ENCODE data around the gene TRPV5.

The TRPV5 gene

DNA sequence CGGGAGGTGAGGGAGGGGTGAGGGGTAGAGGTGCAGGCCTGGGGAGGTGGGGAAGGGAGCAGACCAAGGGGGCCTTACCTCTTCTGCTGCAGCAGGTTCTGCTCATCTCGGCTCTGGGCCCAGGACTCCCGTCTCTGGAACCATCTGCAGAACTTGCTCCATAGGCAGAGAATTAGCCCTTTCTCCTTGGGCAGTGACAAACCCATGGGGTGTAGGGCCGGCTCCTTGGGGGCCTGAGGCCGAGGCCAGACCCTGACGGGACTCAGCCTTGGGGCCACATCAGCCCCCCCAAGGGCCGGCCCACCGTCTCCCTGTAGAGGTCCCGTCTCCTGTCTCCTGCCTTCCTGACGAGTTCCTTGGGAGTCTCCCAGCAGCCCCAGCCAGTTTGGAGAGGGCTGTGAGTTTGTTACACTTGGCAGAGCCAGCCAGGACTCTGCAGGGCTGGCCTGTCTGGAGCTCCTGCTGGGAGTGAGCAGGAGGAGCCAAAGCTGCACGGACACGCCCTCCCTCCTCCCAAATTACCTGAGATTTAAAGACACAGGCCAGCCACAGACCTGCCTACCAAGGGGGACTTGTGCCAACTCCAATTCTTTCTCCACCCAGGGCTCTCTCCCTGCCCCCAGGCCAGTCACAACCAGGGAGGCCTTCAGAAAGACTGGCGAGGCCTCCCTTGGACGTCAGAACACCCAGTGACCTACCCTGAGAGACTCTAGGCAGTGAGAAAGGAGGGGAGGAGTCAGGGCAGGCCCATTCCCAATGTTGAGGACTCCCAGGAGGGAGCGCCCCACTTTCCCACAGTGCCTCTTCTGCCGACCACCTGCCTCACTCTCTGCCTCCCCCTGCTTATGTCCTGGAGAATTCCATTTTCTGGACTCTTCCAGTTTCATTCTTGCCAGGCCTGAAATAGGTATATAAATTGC, 48.0 kb downstream of the TRPV5 start, which contains the start of gene TRPV6:
Gene TRPV6 (minus strand): TSS at position 435 of the 920 bp plus-strand sequence.
- DNase-seq (ENCODE audit: low spot score) = peak; percentile 50

DNA sequence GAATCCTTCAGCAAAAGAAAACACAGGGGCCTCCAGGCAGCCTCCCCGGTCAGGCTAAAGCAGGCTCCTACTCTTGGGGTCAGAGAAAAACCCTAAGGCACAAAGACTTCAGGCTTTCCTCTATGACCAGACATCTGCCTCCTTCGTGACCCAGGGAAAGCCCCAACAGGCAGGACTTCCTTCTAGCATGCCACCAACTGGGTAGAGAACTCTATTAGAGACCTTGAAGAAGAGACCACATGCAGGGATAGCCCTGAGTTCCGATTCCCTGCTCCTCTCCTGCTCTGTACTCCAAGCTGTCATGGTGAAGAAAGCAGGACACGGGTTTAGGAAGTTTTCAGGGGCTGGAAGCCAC, 49.3 kb downstream of the TRPV5 start:
- no peak for DNase-seq (ENCODE audit: low spot score)

DNA sequence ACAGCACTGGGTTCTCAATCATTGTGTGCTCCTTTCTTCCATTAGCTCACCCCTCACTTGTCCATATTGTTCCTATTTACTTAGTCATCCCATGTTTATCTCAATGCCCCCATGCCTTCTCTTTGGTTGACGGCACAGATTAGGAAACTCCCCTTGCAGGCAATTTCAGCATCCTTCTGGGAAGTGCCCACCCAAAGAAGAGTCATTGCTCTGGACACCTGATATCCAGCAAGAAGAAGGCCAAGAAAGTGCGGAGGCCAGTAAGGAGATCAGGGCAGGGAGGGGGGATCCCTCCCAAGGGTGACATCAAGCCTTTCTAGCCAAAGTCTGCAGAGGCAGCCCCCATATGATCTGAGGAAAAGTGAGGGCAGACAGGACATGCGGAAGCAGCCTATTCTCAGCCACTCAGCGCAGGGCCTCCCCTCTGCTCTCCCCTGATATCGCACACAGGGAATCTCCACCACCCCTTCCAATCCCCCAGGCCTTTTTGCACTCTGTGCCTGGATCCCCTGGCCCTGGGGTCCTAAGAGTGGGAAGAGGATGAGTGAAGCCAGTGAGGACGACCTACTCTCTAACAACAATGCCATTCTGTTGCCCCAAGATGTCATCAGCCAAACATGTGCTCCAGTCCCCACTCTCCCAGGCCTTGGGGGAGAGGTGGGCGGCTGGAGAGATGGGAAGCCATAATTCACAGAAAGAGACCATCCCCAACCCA, 49.8 kb downstream of the TRPV5 start:
- DNase-seq (ENCODE audit: low spot score) = no peak

DNA sequence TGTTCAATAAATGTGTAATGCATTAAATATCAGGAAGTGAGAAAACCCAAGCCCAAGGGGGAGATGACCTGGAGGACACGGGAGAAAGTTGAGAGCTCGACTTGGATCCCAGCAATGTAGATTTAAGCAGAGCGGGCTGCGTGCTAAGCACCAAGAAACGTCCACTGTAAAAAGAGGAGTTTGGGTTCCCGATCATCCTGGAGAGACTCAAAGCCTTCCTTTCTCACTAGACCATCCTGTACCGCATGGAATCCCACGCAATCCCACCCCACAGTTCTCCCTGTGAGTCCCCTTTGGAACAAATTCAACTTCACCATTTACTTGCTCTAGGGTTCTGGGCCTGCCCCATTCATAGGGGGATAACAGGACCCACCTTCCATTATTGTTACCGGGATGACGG, 50.4 kb downstream of the TRPV5 start:
- DNase-seq (ENCODE audit: low spot score) = no peak

DNA sequence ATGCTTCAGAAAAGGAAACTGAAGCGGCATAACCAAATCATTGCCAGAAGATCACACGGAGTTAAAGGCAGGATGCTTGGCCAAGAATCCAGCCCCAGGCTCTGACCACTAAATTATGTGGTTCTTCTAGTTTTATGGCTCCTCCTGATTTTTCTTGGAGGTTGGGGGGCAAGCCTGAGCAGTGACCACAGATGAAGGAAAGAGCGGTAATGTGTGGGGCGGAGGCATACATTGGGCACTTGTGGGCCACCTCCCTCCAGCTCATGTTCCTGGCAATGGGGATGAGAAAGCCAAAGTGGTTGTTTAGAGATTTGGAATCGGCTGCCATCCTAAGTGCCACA, 51.2 kb downstream of the TRPV5 start:
- DNase-seq (ENCODE audit: low spot score) = no peak

DNA sequence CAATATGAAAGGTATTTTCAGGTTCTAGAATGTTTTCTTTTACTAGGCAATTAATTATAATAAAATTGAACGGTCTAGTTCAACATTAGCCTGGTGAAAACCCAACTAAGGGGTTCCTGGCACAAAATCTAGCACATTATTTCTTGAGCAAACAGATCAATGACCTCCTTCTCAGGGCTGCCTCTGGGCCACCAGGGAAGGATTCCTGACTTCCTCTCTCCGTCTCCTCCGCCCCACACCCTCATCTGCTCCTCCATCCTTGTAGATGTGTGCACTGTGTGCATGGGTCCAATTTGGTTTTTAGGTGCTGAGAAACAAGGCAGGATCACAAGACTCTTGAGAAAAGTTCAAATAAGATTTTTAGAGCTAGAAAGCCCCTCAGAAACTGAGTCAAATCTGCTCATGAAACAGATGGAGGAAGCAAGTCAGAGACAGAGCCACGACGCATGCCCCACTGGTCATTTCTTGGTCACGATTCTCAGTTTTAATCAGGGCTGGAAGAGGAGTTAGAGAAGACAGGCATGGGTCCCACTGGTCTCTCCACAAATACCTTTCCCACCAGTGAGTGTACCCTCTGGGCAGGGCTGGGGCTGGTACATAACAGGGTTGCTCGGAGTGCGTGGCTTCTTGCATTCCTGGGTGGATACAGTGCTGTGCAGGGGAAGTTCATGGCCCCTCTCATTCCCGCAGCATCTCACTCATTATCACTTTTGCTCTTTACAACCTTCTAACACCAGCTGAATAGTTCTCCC, 51.8 kb downstream of the TRPV5 start:
- DNase-seq (ENCODE audit: low spot score) = no peak

DNA sequence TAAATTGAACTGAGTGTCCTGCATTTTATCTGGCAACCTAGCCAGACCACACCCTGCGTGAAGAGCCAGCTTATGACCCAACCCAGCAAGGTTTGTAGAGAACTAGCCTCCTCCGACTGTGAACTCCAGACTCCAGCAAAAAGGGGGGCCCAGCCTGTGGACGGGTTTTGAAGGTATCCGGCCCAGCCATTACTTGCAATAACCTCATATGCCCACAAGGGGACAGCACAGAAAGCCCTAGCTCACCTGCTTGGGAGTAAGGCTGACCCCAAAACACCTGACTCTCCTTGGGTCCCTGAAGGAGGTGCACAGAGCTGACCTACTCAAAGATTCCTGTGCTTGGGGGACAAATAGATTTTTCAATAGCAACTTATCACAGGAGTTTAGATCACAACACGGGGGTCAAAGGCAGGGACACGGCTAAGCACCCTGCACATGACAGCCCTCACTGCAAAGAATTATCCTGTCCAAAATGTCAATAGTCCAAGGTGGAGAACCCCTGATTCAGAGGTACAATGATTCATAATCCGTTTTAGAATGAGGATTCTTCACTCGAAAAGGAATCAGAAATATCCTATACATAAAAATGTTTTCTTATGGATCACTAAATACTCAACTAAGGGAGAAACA, 52.6 kb downstream of the TRPV5 start:
- DNase-seq (ENCODE audit: low spot score) = no peak

DNA sequence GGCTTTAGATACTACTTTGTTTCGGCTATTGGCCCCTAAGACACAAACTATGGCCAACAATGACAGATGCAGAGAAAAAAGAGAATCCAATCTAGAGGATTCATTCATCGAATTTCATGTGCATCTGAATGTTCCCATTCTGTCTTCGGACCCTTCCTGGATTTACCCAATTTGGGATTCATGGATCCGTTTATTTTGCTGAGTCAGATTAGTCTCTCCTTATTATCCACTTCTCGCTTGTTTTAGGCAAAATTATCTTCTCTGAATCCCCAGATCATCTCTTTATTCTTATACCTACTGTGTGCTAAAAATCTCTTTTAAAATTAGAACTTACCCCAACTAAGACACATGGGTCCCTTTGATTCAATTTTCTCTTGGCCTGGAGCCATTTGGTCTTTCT, 54.5 kb downstream of the TRPV5 start:
- no peak for DNase-seq (ENCODE audit: low spot score)

DNA sequence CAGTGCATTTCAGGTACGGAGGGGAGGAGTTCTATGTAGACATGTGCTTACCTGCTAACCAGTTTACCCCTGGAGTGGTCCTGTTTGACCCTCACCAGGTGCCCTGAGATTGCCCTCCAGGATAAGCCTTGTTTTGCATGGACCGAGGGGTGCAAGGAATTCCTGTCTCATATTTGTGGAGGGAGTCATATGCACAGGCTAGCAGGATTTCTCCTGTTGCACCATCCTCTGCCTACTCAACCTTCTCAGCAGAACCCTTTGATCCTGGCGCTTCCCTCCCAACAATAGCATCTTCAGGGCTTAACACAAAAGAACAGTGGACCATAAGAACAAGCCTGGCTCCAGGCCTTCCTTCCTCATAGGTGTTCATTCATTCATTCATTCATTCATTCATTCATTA, 55.2 kb downstream of the TRPV5 start:
- no peak for DNase-seq (ENCODE audit: low spot score)

DNA sequence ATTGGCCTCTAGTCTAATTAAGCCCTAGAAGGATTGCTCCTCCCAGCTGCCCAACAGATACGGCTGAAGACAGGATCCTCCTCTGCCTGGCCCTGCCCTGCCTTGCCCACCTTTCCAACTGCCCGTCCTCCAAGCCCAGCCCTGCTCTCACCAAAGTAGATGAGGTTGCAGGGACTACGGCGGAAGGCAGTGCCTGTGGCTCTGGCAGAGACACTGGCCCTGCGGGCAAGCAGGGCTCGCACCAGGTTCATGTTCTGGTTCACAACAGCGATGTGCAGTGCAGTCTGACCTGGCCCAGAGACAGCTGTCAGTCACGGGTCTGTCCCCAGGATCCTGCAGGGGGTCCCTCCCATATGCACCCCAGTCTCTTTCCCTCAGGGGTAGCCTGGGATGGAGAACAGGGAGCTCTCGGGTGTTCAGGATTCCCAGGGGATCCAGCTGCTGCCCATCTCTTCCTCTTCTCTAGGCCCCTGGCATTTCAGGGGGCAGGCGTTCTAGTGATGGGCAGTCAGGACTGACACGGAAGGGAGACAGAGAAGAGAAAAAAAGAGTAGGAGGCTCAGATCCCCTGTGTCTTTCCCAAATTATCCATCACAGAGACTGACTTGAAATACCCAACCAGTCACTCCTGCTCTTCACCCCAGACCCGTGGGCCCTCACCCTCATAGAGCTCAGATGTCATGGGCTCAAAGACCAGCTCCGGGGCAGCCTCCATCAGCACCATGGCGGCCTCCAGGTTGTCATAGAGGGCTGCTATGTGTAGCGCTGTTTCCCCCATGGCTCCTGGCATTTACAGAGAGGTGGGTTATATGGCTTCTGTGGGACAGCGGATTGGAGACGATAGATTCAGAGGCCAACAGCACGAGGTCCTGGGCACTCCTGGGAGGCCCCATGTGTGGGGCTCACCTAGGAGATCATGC, 56.3 kb downstream of the TRPV5 start:
- no peak for DNase-seq (ENCODE audit: low spot score)

DNA sequence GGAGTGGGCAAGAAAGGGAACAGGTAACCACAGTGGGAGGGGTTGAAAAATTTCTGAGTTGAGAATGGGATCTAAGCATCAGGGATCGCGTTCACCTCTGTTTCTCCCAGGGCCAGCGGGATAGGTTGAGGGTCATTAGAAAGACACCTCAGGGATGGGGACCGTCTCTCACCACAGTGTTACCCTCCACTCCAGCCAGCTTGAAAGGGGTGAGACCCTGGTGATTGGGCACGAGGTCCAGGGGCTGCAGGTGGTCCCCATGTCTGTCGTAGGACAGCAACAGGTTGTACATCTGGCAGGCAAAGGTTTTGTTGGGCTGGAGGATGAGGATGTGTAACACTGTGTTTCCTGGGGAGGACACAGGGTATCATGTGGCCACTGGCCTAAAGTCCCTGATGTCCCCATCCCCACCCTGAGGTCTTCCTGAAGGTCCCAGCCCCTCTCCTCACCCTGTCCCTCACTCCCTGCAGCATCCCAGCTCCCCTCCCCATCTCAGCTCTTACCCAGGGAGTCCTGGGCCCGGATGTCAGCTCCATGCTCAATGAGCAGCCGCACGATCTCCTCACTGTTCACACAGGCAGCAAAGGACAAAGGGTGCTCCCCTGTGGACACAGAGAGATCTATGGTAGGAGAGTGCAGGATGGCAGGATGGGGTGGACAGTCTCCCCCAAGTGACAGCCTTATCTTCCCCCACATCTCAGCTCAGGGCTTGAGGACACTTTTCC, 57.1 kb downstream of the TRPV5 start:
- DNase-seq (ENCODE audit: low spot score) = no peak

DNA sequence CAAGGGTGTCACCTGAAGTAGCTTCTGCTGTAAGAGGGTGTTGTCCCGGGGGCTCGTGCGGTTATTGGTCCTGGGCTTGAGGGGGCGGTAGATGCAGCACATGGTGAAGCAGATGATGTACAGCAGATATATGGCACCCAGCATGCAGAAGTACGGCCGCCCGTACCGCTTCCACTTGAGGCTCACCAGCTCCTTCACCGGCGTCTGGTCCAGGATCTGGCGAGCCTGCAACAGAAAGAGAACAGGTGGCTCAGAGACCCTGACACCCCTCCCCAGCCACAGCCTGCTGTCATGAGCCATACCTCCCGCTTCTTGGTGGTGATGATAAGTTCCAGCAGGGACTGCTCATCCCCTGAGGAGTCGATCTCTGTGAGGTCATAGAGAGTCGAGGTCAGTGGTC, 58.1 kb downstream of the TRPV5 start:
- no peak for DNase-seq (ENCODE audit: low spot score)

DNA sequence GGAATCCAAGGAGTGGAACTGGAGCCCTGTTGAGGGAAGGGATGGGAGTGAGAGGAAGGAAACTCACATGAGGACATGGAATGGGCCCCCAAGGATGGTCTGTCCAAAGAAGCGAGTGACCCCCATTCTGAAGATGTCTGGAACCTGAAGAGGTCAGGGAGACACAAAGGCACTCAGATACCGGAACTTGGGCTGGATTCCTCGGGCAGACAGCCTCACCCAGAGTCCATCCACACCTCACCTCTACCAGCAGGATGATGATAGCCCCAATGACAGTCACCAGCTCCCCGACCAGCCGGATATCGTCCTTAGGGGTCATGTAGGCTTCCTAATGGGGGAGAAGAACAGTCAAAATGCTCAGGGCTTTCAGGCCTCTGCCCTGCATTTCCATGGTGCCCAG, 58.7 kb downstream of the TRPV5 start:
- DNase-seq (ENCODE audit: low spot score) = no peak

DNA sequence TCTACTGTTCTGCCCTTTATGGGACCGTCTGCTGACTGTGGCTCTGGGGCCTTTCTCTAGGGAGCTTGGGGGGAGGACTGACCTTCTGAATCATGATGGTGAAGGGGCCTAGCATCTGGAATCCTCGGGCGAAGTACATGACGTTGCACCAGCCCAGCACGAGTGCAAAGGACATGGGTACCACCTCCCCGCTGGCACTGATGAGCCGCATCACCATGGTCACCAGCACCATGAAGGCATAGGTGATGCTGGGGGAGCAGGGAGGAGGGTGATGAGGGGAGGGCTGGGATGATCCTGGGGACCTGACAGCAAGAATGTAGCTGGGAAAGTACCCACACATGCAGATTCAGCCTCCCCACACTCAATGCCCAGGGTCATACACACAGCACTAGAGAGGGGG, 59.1 kb downstream of the TRPV5 start:
- DNase-seq (ENCODE audit: low spot score) = no peak

DNA sequence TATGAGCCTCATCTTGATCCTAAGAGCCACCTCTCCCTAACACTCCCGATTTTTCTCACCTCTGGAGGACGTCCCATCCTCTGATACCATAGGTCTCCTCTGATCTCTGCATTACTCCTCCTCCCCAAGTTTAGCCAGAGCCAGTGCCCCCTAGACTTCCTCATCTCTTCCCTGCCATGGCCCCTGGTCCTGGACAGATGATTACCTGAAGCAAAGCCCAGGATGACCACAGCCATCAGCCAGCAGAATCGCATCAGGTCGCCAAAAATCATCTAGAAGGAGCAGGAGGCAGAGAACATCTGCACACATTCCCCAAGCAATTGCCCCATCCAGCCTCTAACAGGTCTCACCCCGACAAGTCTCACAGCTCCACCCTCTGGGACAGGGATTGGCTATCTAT, 59.7 kb downstream of the TRPV5 start:
- DNase-seq (ENCODE audit: low spot score) = no peak

DNA sequence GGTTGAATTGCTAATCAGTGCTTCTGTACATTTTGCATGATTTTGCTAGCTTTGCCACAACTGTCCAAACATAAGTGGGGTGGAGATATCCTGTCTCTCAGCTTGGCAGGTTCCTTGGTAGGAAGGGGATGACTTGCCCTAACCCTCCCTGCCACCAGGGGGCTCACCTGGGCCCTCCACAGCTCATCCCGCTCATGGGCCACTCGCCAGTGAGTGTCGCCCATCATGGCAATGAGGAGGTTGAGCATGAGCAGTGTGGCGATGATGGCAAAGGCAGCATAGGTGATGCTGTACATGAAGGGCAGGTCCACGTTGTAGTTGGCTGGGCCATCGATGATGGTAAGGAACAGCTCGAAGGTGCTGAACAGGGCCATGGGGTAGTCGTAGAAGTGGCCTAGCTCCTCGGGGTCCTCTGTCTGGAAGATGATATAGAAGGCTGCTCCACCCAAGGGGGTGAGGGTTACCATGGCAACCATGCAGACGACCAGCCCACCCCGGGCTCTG, 60.2 kb downstream of the TRPV5 start:
- DNase-seq (ENCODE audit: low spot score) = no peak

DNA sequence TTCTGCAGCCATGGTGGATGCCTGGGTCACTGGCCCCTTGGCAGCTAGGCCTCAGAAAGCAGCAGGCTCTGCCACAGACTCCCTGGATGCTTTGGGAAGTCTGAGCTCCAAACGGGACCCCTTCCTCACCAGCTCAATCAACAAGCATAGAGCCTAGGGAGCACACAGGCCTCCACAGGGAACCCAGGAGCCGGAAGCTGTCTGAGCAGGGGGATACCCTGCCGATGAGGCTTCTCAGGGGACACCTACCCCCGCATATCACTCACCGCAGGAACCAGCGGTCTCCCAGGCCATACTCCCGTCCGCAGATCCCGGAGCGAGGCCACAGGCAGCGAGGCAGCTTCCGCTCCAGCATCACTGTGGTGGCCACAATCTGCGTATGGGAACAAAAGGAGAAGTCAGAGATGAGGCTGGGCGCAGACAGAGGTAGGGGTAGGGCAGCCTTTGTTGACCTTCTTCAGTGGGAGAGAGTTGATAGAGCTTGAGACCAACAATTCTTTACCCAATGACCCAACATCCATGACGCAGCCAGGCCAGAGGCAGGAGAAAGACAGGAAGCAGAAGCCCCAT, 61.4 kb downstream of the TRPV5 start:
- no peak for DNase-seq (ENCODE audit: low spot score)

DNA sequence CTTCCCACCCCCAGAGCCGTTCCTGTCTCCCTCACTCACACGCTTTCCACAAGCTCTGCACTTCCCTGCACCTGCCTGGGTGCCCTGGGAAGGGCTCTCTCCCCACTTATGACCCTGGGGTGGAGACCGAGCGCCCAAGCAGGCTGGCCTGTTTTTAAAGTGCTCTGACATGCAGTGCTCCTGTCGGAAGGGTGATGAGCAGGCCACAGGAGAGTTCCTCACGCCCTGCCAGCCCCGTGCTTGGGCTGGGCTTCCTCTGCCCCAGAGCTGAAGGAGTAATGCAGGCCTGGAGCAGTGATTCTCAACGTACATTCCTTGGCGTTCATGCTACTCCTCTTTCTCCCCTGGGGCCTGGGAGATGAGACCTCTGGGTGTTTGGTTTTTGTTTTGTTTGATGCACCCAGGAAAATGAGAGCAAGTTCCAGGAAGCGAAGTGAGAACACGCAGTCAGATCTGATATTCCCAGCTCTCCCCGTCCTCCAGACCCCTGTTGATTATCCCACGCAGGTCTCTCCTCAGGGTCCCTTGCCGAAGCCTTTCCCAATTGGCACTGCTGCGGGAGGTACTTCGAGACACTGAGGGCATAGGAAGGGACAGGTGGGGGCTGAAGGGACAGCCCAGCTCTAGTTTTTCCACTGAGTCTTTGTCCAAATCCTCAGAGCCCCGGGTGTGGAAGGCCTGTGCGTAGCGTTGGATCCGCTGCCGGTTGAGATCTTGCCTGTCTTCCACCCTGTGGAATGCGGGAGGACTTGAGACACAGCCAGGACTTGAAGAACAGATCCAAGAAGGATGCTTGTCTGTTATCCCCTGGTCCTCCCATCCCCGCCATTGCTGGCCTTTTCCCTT, 62.1 kb downstream of the TRPV5 start:
- no peak for DNase-seq (ENCODE audit: low spot score)

Data from cerebellar cortex (tissue), 1 donor.